ENCODE data around the gene DLG2. TPM values are rescaled to one million over a fixed set of nuclear protein-coding genes. Genes with fewer than 3 reads are reported as not detected.
A peak's percentile ranks its signal among the peaks of the same experiment; 100 is the strongest.

Gene DLG2
- total and polyA plus RNA-seq, 4 donors: 0.30 to 5.5 (median 0.68) TPM

GRCh38 chr11:85634747-85635146 is 7.6 kb upstream of the DLG2 start:
- no peaks in the 10 kb centered on the region for H3K9me3 ChIP-seq (ENCODE audit: control insufficient read depth in 4 of 4, low read length in 3 of 4)
- TF ChIP-seq TAF1 (conservative IDR thresholded peaks at IDR 0.05): no peak
- no peak for TF ChIP-seq FOXA1 (IDR thresholded peaks at IDR 0.05)
- no peak for TF ChIP-seq RXRA (IDR thresholded peaks at IDR 0.05)
- no peak for TF ChIP-seq JUND (IDR thresholded peaks at IDR 0.05)
- TF ChIP-seq HNF4A (conservative IDR thresholded peaks at IDR 0.05): no peak
- TF ChIP-seq FOXA2 (IDR thresholded peaks at IDR 0.05): no peak
- TF ChIP-seq HNF4G (IDR thresholded peaks at IDR 0.05): no peak
- TF ChIP-seq RAD21 (IDR thresholded peaks at IDR 0.05): no peak
- no peak for TF ChIP-seq REST (IDR thresholded peaks at IDR 0.05)
- H3K4me3 ChIP-seq (ENCODE audit: low read depth in 1 of 3, low read length in 3 of 3): no peak overlapping the region
- H3K4me1 ChIP-seq (ENCODE audit: control insufficient read depth in 4 of 4, insufficient read depth in 4 of 4, low read length in 3 of 4): peaks cover under 1 to 6% (median 3%) of the 10 kb centered on the region in 4 donors
- 69% methylated on average over 3 of the region's 3 CpGs for WGBS
- H3K9ac ChIP-seq (ENCODE audit: low read depth in 1 of 2, low read length in 2 of 2): no peak overlapping the region
- no peaks in the 10 kb centered on the region for H3K27me3 ChIP-seq (ENCODE audit: control insufficient read depth in 4 of 4, insufficient read depth in 4 of 4, low read length in 3 of 4)
- H3K27ac ChIP-seq (ENCODE audit: low read depth in 1 of 2, low read length in 2 of 2): no peak overlapping the region
- no peak for DNase-seq (ENCODE audit: low spot score)
- H3K36me3 ChIP-seq (ENCODE audit: control insufficient read depth in 4 of 4, insufficient read depth in 3 of 4, low read depth in 1 of 4, low read length in 3 of 4): peaks cover 0 to 25% (median 23%) of the 10 kb centered on the region in 4 donors

GRCh38 chr11:85628771-85629341 is 1.7 kb upstream of the DLG2 start:
- H3K9me3 ChIP-seq (ENCODE audit: control insufficient read depth in 4 of 4, low read length in 3 of 4): no peaks in the 10 kb centered on the region
- no peaks in the 10 kb centered on the region for H3K27me3 ChIP-seq (ENCODE audit: control insufficient read depth in 4 of 4, insufficient read depth in 4 of 4, low read length in 3 of 4)
- H3K4me3 ChIP-seq (ENCODE audit: low read depth in 1 of 3, low read length in 3 of 3): peak overlapping the region; percentile 75 to 96 (median 93)
- 2% methylated on average over 13 of the region's 13 CpGs for WGBS
- H3K36me3 ChIP-seq (ENCODE audit: control insufficient read depth in 4 of 4, insufficient read depth in 3 of 4, low read depth in 1 of 4, low read length in 3 of 4): peaks cover 0 to 7% (median 5%) of the 10 kb centered on the region in 4 donors
- H3K4me1 ChIP-seq (ENCODE audit: control insufficient read depth in 4 of 4, insufficient read depth in 4 of 4, low read length in 3 of 4): peaks cover 2 to 22% (median 14%) of the 10 kb centered on the region in 4 donors
- peak overlapping the region; percentile 83 to 91 for H3K27ac ChIP-seq (ENCODE audit: low read depth in 1 of 2, low read length in 2 of 2)
- DNase-seq (ENCODE audit: low spot score): no peak
- peak in 1 of 2 donors; percentile 42 for TF ChIP-seq EGR1 (IDR thresholded peaks at IDR 0.05; ENCODE audit: low read depth in 2 of 2)
- no peak for TF ChIP-seq FOXA1 (IDR thresholded peaks at IDR 0.05)
- TF ChIP-seq HNF4G (IDR thresholded peaks at IDR 0.05): no peak
- TF ChIP-seq ZBTB33 (IDR thresholded peaks at IDR 0.05): no peak
- no peak for TF ChIP-seq CTCF (IDR thresholded peaks at IDR 0.05; ENCODE audit: low read depth, low read length, missing input control)
- peak; percentile 40 for TF ChIP-seq MAX (IDR thresholded peaks at IDR 0.05)
- no peak for TF ChIP-seq NR2F2 (IDR thresholded peaks at IDR 0.05)
- no peak for TF ChIP-seq ATF3 (IDR thresholded peaks at IDR 0.05)
- no peak for TF ChIP-seq RAD21 (IDR thresholded peaks at IDR 0.05)
- TF ChIP-seq REST (IDR thresholded peaks at IDR 0.05): no peak
- TF ChIP-seq FOXA2 (IDR thresholded peaks at IDR 0.05): peak; percentile 9
- no peak for TF ChIP-seq HNF4A (conservative IDR thresholded peaks at IDR 0.05)
- peak in 1 of 2 donors; percentile 65 for TF ChIP-seq GABPA (IDR thresholded peaks at IDR 0.05 in 1 of 2, conservative IDR thresholded peaks at IDR 0.05 in 1 of 2)
- TF ChIP-seq JUND (IDR thresholded peaks at IDR 0.05): no peak
- peak; percentile 93 for TF ChIP-seq YY1 (IDR thresholded peaks at IDR 0.05)
- TF ChIP-seq RXRA (IDR thresholded peaks at IDR 0.05): no peak
- TF ChIP-seq TAF1 (conservative IDR thresholded peaks at IDR 0.05): no peak
- no peak for TF ChIP-seq SP1 (IDR thresholded peaks at IDR 0.05)
- H3K9ac ChIP-seq (ENCODE audit: low read depth in 1 of 2, low read length in 2 of 2): peak overlapping the region; percentile 76 to 88
